ENCODE measurements around the gene CPLX1. TPM values are rescaled to one million over a fixed set of nuclear protein-coding genes. Genes with fewer than 3 reads are reported as not detected.

The CPLX1 gene
- total RNA-seq, 1 experiment from 2014 or later, result 14.5 TPM

GRCh38 chr4:749698-750666 lies 75.9 kb downstream of the CPLX1 start (continued):
- TF ChIP-seq REST (IDR thresholded peaks at IDR 0.05; ENCODE audit: low read depth) (no peak), SRF (IDR thresholded peaks at IDR 0.05; ENCODE audit: low read depth) (no peak), JUND (IDR thresholded peaks at IDR 0.05) (no peak), ZFX (IDR thresholded peaks at IDR 0.05) (no peak), CBX3 (IDR thresholded peaks at IDR 0.05; ENCODE audit: low read depth) (no peak), SIN3A (IDR thresholded peaks at IDR 0.05; ENCODE audit: low read depth) (no peak), RAD21 (IDR thresholded peaks at IDR 0.05; ENCODE audit: low read depth) (no peak), ATF3 (IDR thresholded peaks at IDR 0.05) (no peak)

- no peak overlapping the region for H3K4me3 ChIP-seq (replicated peaks in 1 of 2; ENCODE audit: low read depth in 1 of 2, low read length in 2 of 2)
- ChIA-PET CTCF (no interaction called here), RAD21 (ENCODE audit: low non-redundant PET in 1 of 2, low total read pairs in 2 of 2, uncharacterized antibody in 2 of 2, unreplicated experiment in 2 of 2) (no interaction called here), POLR2A (no interaction called here)
- H3K9me3 ChIP-seq (ENCODE audit: control insufficient read depth in 1 of 2, insufficient read depth in 1 of 2, low read depth in 1 of 2, low read length in 2 of 2), result no peaks in the 10 kb centered on the region
- no peak overlapping the region for H2AFZ ChIP-seq (ENCODE audit: low read depth, low read length, poor library complexity, severe bottlenecking)
- peaks cover 8 to 11% of the 10 kb centered on the region in 2 experiments; a peak in 2 of 4 replicates for H3K36me3 ChIP-seq (ENCODE audit: control insufficient read depth in 1 of 2, insufficient read depth in 2 of 2, low read length in 2 of 2)
- no peaks in the 10 kb centered on the region for H4K20me1 ChIP-seq (ENCODE audit: insufficient read depth)
- no peak overlapping the region for H3K4me2 ChIP-seq (ENCODE audit: low read length)
- TF ChIP-seq ZNF274 (IDR thresholded peaks at IDR 0.05; ENCODE audit: low read depth, low read length) (no peak), CTCF (IDR thresholded peaks at IDR 0.05 in 2 of 3, conservative IDR thresholded peaks at IDR 0.05 in 1 of 3; ENCODE audit: borderline replicate concordance in 1 of 3, insufficient read depth in 1 of 3, low read depth in 2 of 3, low read length in 2 of 3) (no peak), YY1 (IDR thresholded peaks at IDR 0.05; ENCODE audit: extremely low read depth, insufficient replicate concordance, low read depth, low read length) (no peak), JUND (IDR thresholded peaks at IDR 0.05) (no peak), FOSL1 (IDR thresholded peaks at IDR 0.05; ENCODE audit: low read depth) (no peak), ZFX (IDR thresholded peaks at IDR 0.05) (no peak)
- no peaks in the 10 kb centered on the region for H3K9me2 ChIP-seq (ENCODE audit: insufficient read depth)
- H3K79me2 ChIP-seq (ENCODE audit: insufficient read depth, low read length), result peaks cover 16% of the 10 kb centered on the region
- DNase-seq (ENCODE audit: low read depth, low spot score), result no peak
- H3K9ac ChIP-seq (ENCODE audit: low read length), result no peak overlapping the region
- ATAC-seq, result no peak
- H3K27ac ChIP-seq (ENCODE audit: low read depth, low read length), result no peak overlapping the region
- H3K27me3 ChIP-seq (ENCODE audit: insufficient read depth, low read length), result no peaks in the 10 kb centered on the region
- no TSS peak for BruUV-seq (replicated peaks)
- H3K4me1 ChIP-seq (ENCODE audit: control insufficient read depth in 1 of 2, insufficient read depth in 2 of 2, low read length in 2 of 2), result peaks cover 0 to 7% of the 10 kb centered on the region in 2 experiments; a peak in 1 of 4 replicates
- intact Hi-C loops (cut with micrococcal nuclease), result no loop called here
These were observed 77.5 kb downstream of the CPLX1 start for GRCh38 chr4:748461-748860.
